ENCODE data around the gene ADORA2A.

Gene ADORA2A

GRCh38 chr22:24403346-24403745, 24.1 kb upstream of the ADORA2A start:
- peaks cover 15% of the 10 kb centered on the region in 2 experiments for H3K36me3 ChIP-seq (ENCODE audit: control insufficient read depth in 1 of 2, insufficient read depth in 2 of 2, low read length in 2 of 2)
- no peak overlapping the region for H4K91ac ChIP-seq (ENCODE audit: low read depth, low read length)
- peaks cover 26% of the 10 kb centered on the region in 2 experiments for H3K4me1 ChIP-seq (ENCODE audit: control insufficient read depth in 1 of 2, insufficient read depth in 2 of 2, low read length in 2 of 2)
- no peak overlapping the region for H2BK5ac ChIP-seq (ENCODE audit: low read depth, low read length, poor library complexity)
- H3K4me3 ChIP-seq (ENCODE audit: low read depth, low read length) = no peak overlapping the region
- H2BK120ac ChIP-seq (ENCODE audit: insufficient read depth, low read length, poor library complexity) = no peak overlapping the region
- no peaks in the 10 kb centered on the region for H3K9me3 ChIP-seq (ENCODE audit: insufficient read depth, low read depth, low read length)
- no peak overlapping the region for H3K23ac ChIP-seq (ENCODE audit: low read length)
- H3K4me2 ChIP-seq (ENCODE audit: low read length) = no peak overlapping the region
- no peak for DNase-seq
- no peak overlapping the region for H2AFZ ChIP-seq (ENCODE audit: insufficient read depth, low read length, poor library complexity)
- no peak overlapping the region for H3K4ac ChIP-seq (ENCODE audit: low read depth, low read length)
- no peak overlapping the region for H3K9ac ChIP-seq (ENCODE audit: low read length)
- no peak overlapping the region for H2BK12ac ChIP-seq (ENCODE audit: low read length)
- no peak overlapping the region for H3K14ac ChIP-seq (ENCODE audit: low read length)
- no peak overlapping the region for H4K12ac ChIP-seq (ENCODE audit: low read depth, low read length)
- H3K79me2 ChIP-seq (ENCODE audit: control insufficient read depth, insufficient read depth, low read length, poor library complexity) = no peaks in the 10 kb centered on the region
- no peaks in the 10 kb centered on the region for H3K27me3 ChIP-seq (ENCODE audit: insufficient read depth, low read length)
- no CpG with 5 or more reads among the region's 3 CpGs for WGBS (ENCODE audit: extremely low coverage, insufficient coverage, insufficient read length)
- no peak overlapping the region for H4K8ac ChIP-seq (ENCODE audit: low read depth, low read length)
- no peak overlapping the region for H3K27ac ChIP-seq (ENCODE audit: low read depth, low read length)
- no peak overlapping the region for H3K18ac ChIP-seq (ENCODE audit: low read length)
- no peak overlapping the region for H2AK5ac ChIP-seq (ENCODE audit: low read length)
- no peaks in the 10 kb centered on the region for H3K79me1 ChIP-seq (ENCODE audit: low read length)

DNA sequence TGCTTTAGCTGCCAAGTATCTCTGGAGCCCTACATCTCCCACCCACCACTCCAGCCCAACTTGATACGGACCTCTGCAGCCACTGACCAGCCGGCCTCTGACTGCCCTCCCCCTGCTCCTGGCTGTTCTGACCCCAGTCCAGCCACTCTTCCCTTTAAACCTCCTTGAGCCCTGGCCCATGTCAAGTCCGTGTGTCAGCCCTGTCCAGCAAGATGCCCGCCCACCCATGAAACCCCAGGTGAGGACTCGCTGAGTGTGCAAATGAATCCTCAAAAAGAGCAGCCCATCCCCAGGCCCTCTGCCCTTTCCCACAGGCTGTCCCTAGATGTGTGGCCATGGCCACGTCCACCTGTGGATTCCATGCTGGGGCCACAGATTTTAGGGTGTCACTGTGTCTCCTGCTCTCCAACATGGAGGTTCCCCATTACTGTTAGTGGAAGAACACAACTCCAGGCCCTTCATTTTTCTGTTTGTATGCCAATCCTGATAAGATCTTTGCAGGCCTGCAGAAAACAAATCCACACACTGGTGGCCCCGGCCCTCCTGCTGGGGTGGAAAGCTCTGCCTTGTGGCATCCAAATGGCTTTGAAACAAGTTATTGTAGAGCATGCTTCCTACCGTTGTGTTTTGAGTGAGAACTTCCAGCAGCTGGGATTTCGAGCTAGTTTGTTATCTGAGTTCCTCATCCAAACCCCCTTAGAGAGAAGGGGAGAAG, 22.7 kb upstream of the ADORA2A start:
- no peak overlapping the region for H3K4ac ChIP-seq (ENCODE audit: low read depth, low read length)
- no peak overlapping the region for H2BK5ac ChIP-seq (ENCODE audit: low read depth, low read length, poor library complexity)
- no peak overlapping the region for H3K18ac ChIP-seq (ENCODE audit: low read length)
- H4K8ac ChIP-seq (ENCODE audit: low read depth, low read length) = no peak overlapping the region
- H3K4me2 ChIP-seq (ENCODE audit: low read length) = no peak overlapping the region
- no CpG with 5 or more reads among the region's 9 CpGs for WGBS (ENCODE audit: extremely low coverage, insufficient coverage, insufficient read length)
- H2BK12ac ChIP-seq (ENCODE audit: low read length) = no peak overlapping the region
- H2AFZ ChIP-seq (ENCODE audit: insufficient read depth, low read length, poor library complexity) = no peak overlapping the region
- no peaks in the 10 kb centered on the region for H3K9me3 ChIP-seq (ENCODE audit: insufficient read depth, low read depth, low read length)
- no peaks in the 10 kb centered on the region for H3K79me2 ChIP-seq (ENCODE audit: control insufficient read depth, insufficient read depth, low read length, poor library complexity)
- H2BK120ac ChIP-seq (ENCODE audit: insufficient read depth, low read length, poor library complexity) = no peak overlapping the region
- H2AK5ac ChIP-seq (ENCODE audit: low read length) = no peak overlapping the region
- H3K79me1 ChIP-seq (ENCODE audit: low read length) = no peaks in the 10 kb centered on the region
- no peak for DNase-seq
- no peak overlapping the region for H3K23ac ChIP-seq (ENCODE audit: low read length)
- H3K9ac ChIP-seq (ENCODE audit: low read length) = no peak overlapping the region
- H3K14ac ChIP-seq (ENCODE audit: low read length) = no peak overlapping the region
- no peak overlapping the region for H4K91ac ChIP-seq (ENCODE audit: low read depth, low read length)
- no peaks in the 10 kb centered on the region for H3K27me3 ChIP-seq (ENCODE audit: insufficient read depth, low read length)
- peaks cover 14 to 18% of the 10 kb centered on the region in 2 experiments for H3K36me3 ChIP-seq (ENCODE audit: control insufficient read depth in 1 of 2, insufficient read depth in 2 of 2, low read length in 2 of 2)
- H4K12ac ChIP-seq (ENCODE audit: low read depth, low read length) = no peak overlapping the region
- H3K4me1 ChIP-seq (ENCODE audit: control insufficient read depth in 1 of 2, insufficient read depth in 2 of 2, low read length in 2 of 2) = peaks cover 26 to 27% of the 10 kb centered on the region in 2 experiments
- no peak overlapping the region for H3K27ac ChIP-seq (ENCODE audit: low read depth, low read length)
- H3K4me3 ChIP-seq (ENCODE audit: low read depth, low read length) = no peak overlapping the region

GRCh38 chr22:24405631-24406321, 21.6 kb upstream of the ADORA2A start:
- no peak overlapping the region for H3K4ac ChIP-seq (ENCODE audit: low read depth, low read length)
- no peak overlapping the region for H3K23ac ChIP-seq (ENCODE audit: low read length)
- no peaks in the 10 kb centered on the region for H3K79me1 ChIP-seq (ENCODE audit: low read length)
- H3K14ac ChIP-seq (ENCODE audit: low read length) = no peak overlapping the region
- no peaks in the 10 kb centered on the region for H3K27me3 ChIP-seq (ENCODE audit: insufficient read depth, low read length)
- peaks cover 26 to 27% of the 10 kb centered on the region in 2 experiments for H3K4me1 ChIP-seq (ENCODE audit: control insufficient read depth in 1 of 2, insufficient read depth in 2 of 2, low read length in 2 of 2)
- no peak for DNase-seq
- no peaks in the 10 kb centered on the region for H3K9me3 ChIP-seq (ENCODE audit: insufficient read depth, low read depth, low read length)
- WGBS (ENCODE audit: extremely low coverage, insufficient coverage, insufficient read length) = no CpG with 5 or more reads among the region's 12 CpGs
- H3K79me2 ChIP-seq (ENCODE audit: control insufficient read depth, insufficient read depth, low read length, poor library complexity) = no peaks in the 10 kb centered on the region
- no peak overlapping the region for H2BK12ac ChIP-seq (ENCODE audit: low read length)
- no peak overlapping the region for H2BK5ac ChIP-seq (ENCODE audit: low read depth, low read length, poor library complexity)
- H2AK5ac ChIP-seq (ENCODE audit: low read length) = no peak overlapping the region
- H4K8ac ChIP-seq (ENCODE audit: low read depth, low read length) = no peak overlapping the region
- no peak overlapping the region for H2BK120ac ChIP-seq (ENCODE audit: insufficient read depth, low read length, poor library complexity)
- H3K4me2 ChIP-seq (ENCODE audit: low read length) = no peak overlapping the region
- no peak overlapping the region for H4K12ac ChIP-seq (ENCODE audit: low read depth, low read length)
- H3K18ac ChIP-seq (ENCODE audit: low read length) = peak overlapping the region; percentile 8
- H3K36me3 ChIP-seq (ENCODE audit: control insufficient read depth in 1 of 2, insufficient read depth in 2 of 2, low read length in 2 of 2) = peaks cover 14 to 18% of the 10 kb centered on the region in 2 experiments
- H3K9ac ChIP-seq (ENCODE audit: low read length) = no peak overlapping the region
- H4K91ac ChIP-seq (ENCODE audit: low read depth, low read length) = no peak overlapping the region
- no peak overlapping the region for H3K4me3 ChIP-seq (ENCODE audit: low read depth, low read length)
- no peak overlapping the region for H3K27ac ChIP-seq (ENCODE audit: low read depth, low read length)
- H2AFZ ChIP-seq (ENCODE audit: insufficient read depth, low read length, poor library complexity) = no peak overlapping the region

- no peak overlapping the region for H2BK120ac ChIP-seq (ENCODE audit: insufficient read depth, low read length, poor library complexity)
- H4K8ac ChIP-seq (ENCODE audit: low read depth, low read length) = peak overlapping the region; percentile 11
- H2AK5ac ChIP-seq (ENCODE audit: low read length) = no peak overlapping the region
- H3K27ac ChIP-seq (ENCODE audit: low read depth, low read length) = peak overlapping the region; percentile 45
- H3K4ac ChIP-seq (ENCODE audit: low read depth, low read length) = no peak overlapping the region
- H4K91ac ChIP-seq (ENCODE audit: low read depth, low read length) = peak overlapping the region; percentile 29
- H3K79me1 ChIP-seq (ENCODE audit: low read length) = no peaks in the 10 kb centered on the region
- H3K4me2 ChIP-seq (ENCODE audit: low read length) = no peak overlapping the region
- no peak overlapping the region for H2AFZ ChIP-seq (ENCODE audit: insufficient read depth, low read length, poor library complexity)
- peak overlapping the region; percentile 8 for H3K18ac ChIP-seq (ENCODE audit: low read length)
- peaks cover 14 to 21% of the 10 kb centered on the region in 2 experiments for H3K36me3 ChIP-seq (ENCODE audit: control insufficient read depth in 1 of 2, insufficient read depth in 2 of 2, low read length in 2 of 2)
- H2BK12ac ChIP-seq (ENCODE audit: low read length) = no peak overlapping the region
- no peak for DNase-seq
- no peak overlapping the region for H3K14ac ChIP-seq (ENCODE audit: low read length)
- H3K9me3 ChIP-seq (ENCODE audit: insufficient read depth, low read depth, low read length) = no peaks in the 10 kb centered on the region
- H3K9ac ChIP-seq (ENCODE audit: low read length) = no peak overlapping the region
- H3K27me3 ChIP-seq (ENCODE audit: insufficient read depth, low read length) = no peaks in the 10 kb centered on the region
- no peaks in the 10 kb centered on the region for H3K79me2 ChIP-seq (ENCODE audit: control insufficient read depth, insufficient read depth, low read length, poor library complexity)
- WGBS (ENCODE audit: extremely low coverage, insufficient coverage, insufficient read length) = no CpG with 5 or more reads among the region's 19 CpGs
- H3K4me3 ChIP-seq (ENCODE audit: low read depth, low read length) = no peak overlapping the region
- peaks cover 26 to 27% of the 10 kb centered on the region in 2 experiments for H3K4me1 ChIP-seq (ENCODE audit: control insufficient read depth in 1 of 2, insufficient read depth in 2 of 2, low read length in 2 of 2)
- H3K23ac ChIP-seq (ENCODE audit: low read length) = no peak overlapping the region
- peak overlapping the region; percentile 3 for H2BK5ac ChIP-seq (ENCODE audit: low read depth, low read length, poor library complexity)
- H4K12ac ChIP-seq (ENCODE audit: low read depth, low read length) = no peak overlapping the region
Observed at GRCh38 chr22:24406322-24407277, 20.8 kb upstream of the ADORA2A start.

Measured in trophoblast cell (in vitro differentiated cells and primary cell).